Activated CD4-positive, alpha-beta memory T cell treated with anti-CD3 and anti-CD28 coated beads for 36 hours (primary cell): ENCODE results near the gene PDAP1. TPM values are rescaled to one million over a fixed set of nuclear protein-coding genes. Genes with fewer than 3 reads are reported as not detected.
"Not testable (repeated sequence)": the region's sequence is repeated elsewhere in the genome, so short reads cannot be mapped to it uniquely, and the experiment has no call there.

Source experiments
- CTCF ChIA-PET: fragments of 350-600 bp; sonication (Branson Sonifier 250); formaldehyde crosslinking; loops from one replicate; lab custom pipeline; 2021; ENCODE audit warnings: antibody characterized with exemption, inconsistent platforms; lab: Charles Lee
- POLR2A ChIA-PET: fragments of 350-600 bp; sonication (Branson Sonifier 250); formaldehyde crosslinking; loops from one replicate; lab custom pipeline; 2021; ENCODE audit warnings: antibody characterized with exemption; lab: Charles Lee
- DNase-seq: peaks from one replicate; pipeline ENCODE4 v3.0.0-alpha.2; 2020
- H3K27ac Mint-ChIP-seq: one replicate; pipeline ENCODE4 v1.8.0; 2021; ENCODE audit warnings: mixed read lengths
- H3K27me3 Mint-ChIP-seq: one replicate; pipeline ENCODE4 v1.8.0; 2021; ENCODE audit warnings: mixed read lengths
- H3K36me3 Mint-ChIP-seq: one replicate; pipeline ENCODE4 v1.8.0; 2021; ENCODE audit warnings: mixed read lengths
- H3K4me1 Mint-ChIP-seq: one replicate; pipeline ENCODE4 v1.8.0; 2021; ENCODE audit warnings: low read depth, mixed read lengths
- H3K4me3 Mint-ChIP-seq: one replicate; pipeline ENCODE4 v1.8.0; 2021; ENCODE audit warnings: mild to moderate bottlenecking, mixed read lengths
- H3K9me3 Mint-ChIP-seq: one replicate; pipeline ENCODE4 v1.8.0; 2021; ENCODE audit warnings: mixed read lengths
- intact Hi-C: fragments of 100-400 bp; cut with micrococcal nuclease; formaldehyde crosslinking; loops from one replicate; pipeline ENCODE4 v1.15.1; 2023
- total RNA-seq, 2 experiments: library from RNA; stranded (reverse); gene quantifications; one replicate each; pipeline ENCODE4 v1.2.3, GENCODE V29; 2021

The PDAP1 gene
- total RNA-seq, 2 experiments from 2014 or later, result 149 to 162 TPM

DNA sequence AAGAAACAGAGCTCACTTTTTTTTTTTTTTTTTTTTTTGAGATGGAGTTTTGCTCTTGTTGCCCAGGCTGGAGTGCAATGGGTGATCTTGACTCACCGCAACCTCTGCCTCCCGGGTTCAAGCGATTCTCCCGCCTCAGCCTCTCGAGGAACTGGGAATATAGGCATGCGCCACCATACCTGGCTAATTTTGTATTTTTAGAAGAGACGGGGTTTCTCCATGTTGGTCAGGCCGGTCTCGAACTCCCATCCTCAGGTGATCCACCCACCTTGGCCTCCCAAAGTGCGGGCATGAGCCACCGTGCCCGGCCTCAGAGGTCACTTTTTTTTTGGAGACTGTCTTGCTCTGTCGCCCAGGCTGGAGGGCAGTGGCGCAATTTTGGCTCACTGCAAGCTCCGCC, 49.9 kb downstream of the PDAP1 start:
- DNase-seq, POLR2A ChIA-PET, H3K27ac Mint-ChIP-seq, H3K9me3 Mint-ChIP-seq, H3K4me1 Mint-ChIP-seq, H3K27me3 Mint-ChIP-seq, intact Hi-C loops, H3K4me3 Mint-ChIP-seq: not testable (repeated sequence)
- CTCF ChIA-PET, result interaction anchor here (1.0 kb wide), 1 partner anchor 25 kb away, joined by 4 read pairs; no protein-coding TSS in a partner anchor
- peaks cover 42% of the 10 kb centered on the region for H3K36me3 Mint-ChIP-seq

DNA sequence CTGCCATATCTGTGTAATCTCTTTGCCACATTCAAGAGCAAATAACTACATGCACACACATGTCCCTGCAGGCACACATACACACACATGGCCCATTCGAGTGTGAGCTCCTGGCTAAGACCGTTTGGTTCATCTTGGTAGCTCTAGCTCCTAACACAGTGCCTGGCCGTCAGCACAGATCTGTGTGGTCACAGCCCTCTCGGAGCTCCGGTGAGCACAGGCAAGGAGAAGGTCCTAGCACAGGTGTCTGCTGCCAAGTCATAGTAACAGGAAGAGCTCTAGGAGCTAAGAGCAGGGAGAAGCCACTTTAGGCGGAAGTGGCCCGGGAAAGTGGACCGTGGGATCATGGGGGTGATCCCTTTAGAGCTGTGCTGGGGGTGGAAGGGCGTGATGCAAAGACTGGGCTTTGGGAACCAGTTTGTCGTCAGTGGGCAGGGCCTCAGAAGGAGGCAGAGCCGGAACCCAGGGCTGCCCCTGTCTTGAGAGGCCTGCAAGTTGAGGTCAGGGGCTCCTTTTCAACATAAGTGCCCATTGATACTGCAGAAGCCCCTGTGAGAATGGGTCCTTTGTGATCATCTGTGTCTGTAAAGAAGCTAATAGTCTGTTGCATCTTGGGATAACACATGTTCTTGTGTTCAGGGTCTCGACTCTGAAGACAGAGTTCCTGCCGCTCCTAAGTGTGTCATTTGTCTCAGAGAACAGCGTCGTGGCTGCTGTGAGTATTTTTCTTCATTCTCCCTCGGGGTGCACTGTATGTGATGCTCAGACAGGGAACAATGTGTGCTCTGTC, 50.5 kb downstream of the PDAP1 start:
- Mint-ChIP-seq H3K27me3 (no peaks in the 10 kb centered on the region), H3K4me3 (no peak overlapping the region), H3K9me3 (no peaks in the 10 kb centered on the region), H3K36me3 (peaks cover 38% of the 10 kb centered on the region), H3K27ac (no peak overlapping the region), H3K4me1 (no peaks in the 10 kb centered on the region)
- ChIA-PET POLR2A (no interaction called here), CTCF (interaction anchor here (1.0 kb wide), 1 partner anchor 25 kb away, joined by 4 read pairs; no protein-coding TSS in a partner anchor)
- intact Hi-C loops, result no loop called here
- no peak for DNase-seq

DNA sequence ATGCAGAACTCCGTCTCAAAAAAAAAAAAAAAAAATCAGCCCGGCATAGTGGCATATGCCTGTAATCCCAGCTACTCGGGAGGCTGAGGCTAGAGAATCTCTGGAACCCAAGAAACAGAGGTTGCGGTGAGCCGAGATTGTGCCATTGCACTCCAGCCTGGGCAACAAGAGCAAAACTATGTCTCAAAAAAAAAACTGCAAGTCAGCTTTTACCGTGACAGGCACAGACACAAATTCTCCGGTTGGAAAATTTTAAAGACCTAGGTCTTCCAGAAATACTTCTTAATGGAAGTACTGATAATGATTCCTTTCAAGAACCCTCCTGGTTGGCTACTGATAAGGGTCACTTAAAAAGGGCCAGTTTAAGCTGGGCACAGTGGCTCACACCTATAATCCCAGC, 53.3 kb downstream of the PDAP1 start:
- Mint-ChIP-seq H3K4me3 (no peak overlapping the region), H3K4me1 (no peaks in the 10 kb centered on the region), H3K9me3 (no peaks in the 10 kb centered on the region), H3K36me3 (peaks cover 36% of the 10 kb centered on the region), H3K27ac (no peak overlapping the region), H3K27me3 (no peaks in the 10 kb centered on the region)
- POLR2A ChIA-PET, result interaction anchor here (0.6 kb wide), 1 partner anchor 39 kb away, joined by 4 read pairs; no protein-coding TSS in a partner anchor
- CTCF ChIA-PET, result interaction anchor here (0.9 kb wide), 1 partner anchor 12 kb away, joined by 5 read pairs; no protein-coding TSS in a partner anchor
- DNase-seq, result no peak
- intact Hi-C loops, result no loop called here

DNA sequence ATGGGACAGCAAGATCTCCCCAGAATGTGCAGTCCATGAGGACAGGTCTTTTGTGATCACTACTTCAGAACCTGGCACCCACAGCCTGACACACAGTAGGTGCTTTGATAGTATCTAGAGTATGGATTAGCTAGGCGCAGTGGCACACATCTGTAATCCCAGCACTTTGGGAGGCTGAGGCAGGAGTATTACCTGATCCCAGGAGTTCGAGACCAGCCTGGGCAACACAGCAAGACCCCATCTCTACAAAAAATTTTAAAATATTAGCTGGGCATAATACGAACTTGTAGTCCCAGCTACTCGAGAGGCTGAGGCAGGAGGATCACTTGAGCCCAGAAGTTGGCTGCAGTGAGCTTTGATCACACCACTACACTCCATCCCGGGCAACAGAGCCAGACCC, 56.1 kb downstream of the PDAP1 start:
- Mint-ChIP-seq H3K9me3 (no peaks in the 10 kb centered on the region), H3K36me3 (peaks cover 29% of the 10 kb centered on the region), H3K27me3 (no peaks in the 10 kb centered on the region), H3K4me3 (no peak overlapping the region), H3K27ac (no peak overlapping the region), H3K4me1 (no peaks in the 10 kb centered on the region)
- DNase-seq, result no peak
- ChIA-PET CTCF (interaction anchor here (1.2 kb wide), 1 partner anchor 295 kb away, joined by 3 read pairs; no protein-coding TSS in a partner anchor), POLR2A (no interaction called here)
- intact Hi-C loops, result no loop called here

DNA sequence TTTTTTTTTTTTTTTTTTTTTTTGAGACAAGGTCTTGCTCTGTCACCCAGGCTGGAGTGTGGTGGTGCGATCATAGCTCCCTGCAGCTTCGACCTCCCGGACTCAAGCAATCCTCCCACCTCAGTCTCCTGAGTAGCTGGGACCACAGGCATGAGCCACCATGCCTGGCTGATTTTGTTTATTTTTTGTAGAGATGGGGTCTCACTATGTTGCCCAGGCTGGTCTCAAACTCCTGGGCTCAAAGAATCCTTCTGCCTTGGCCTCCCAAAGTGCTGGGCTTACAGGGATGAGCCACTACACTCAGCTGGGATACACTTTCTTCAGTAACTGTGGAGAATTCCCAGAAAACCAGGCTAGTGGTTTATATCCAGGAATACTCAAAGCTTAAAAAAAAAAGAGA, 57.8 kb downstream of the PDAP1 start:
- intact Hi-C loops, H3K9me3 Mint-ChIP-seq, POLR2A ChIA-PET, DNase-seq, H3K4me1 Mint-ChIP-seq, H3K27ac Mint-ChIP-seq, H3K27me3 Mint-ChIP-seq, H3K4me3 Mint-ChIP-seq: not testable (repeated sequence)
- CTCF ChIA-PET, result interaction anchor here (1.0 to 1.1 kb wide), 2 partner anchors 9 to 29 kb away, joined by 3 read pairs; no protein-coding TSS in a partner anchor
- H3K36me3 Mint-ChIP-seq, result peaks cover 26% of the 10 kb centered on the region

Other genes starting within 250 kb of the PDAP1 start
- not detected for gene KPNA7, start 200.5 kb downstream of the PDAP1 start, total RNA-seq
- gene MYH16, start 135.8 kb downstream of the PDAP1 start, total RNA-seq, result not detected
- gene ARPC1A, start 82.7 kb downstream of the PDAP1 start, total RNA-seq, result 10 to 100 TPM; 66.9 to 70.0 TPM
- 100 to 1,000 TPM; 432 to 435 TPM for gene ARPC1B, start 33.9 kb downstream of the PDAP1 start, total RNA-seq
- 100 to 1,000 TPM; 143 to 149 TPM for gene BUD31, start 372 bp upstream of the PDAP1 start, total RNA-seq
- gene PTCD1, start 30.2 kb upstream of the PDAP1 start, total RNA-seq, result 1 to 10 TPM; 7.4 TPM
- gene CPSF4, start 30.3 kb upstream of the PDAP1 start, total RNA-seq, result 10 to 100 TPM; 57.7 to 60.3 TPM
- 100 to 1,000 TPM; 366 to 374 TPM for gene ATP5MF, start 57.6 kb upstream of the PDAP1 start, total RNA-seq
- 10 to 100 TPM; 14.2 to 15.6 TPM for gene ZNF789, start 64.3 kb upstream of the PDAP1 start, total RNA-seq
- gene ZNF394, start 91.7 kb upstream of the PDAP1 start, total RNA-seq, result 10 to 100 TPM; 26.2 to 27.7 TPM
- 1 to 10 TPM; 7.6 to 7.7 TPM for gene ZKSCAN5, start 96.1 kb upstream of the PDAP1 start, total RNA-seq
- gene FAM200A, start 143.5 kb upstream of the PDAP1 start, total RNA-seq, result 1 to 10 TPM; 4.0 to 4.8 TPM
- gene ZNF655, start 150.0 kb upstream of the PDAP1 start, total RNA-seq, result 10 to 100 TPM; 47.9 to 49.8 TPM
- 1 to 10 TPM in 1 of 2 experiments, under 1 TPM in 1; 0.87 to 1.2 TPM for gene TMEM225B, start 189.7 kb upstream of the PDAP1 start, total RNA-seq
- 10 to 100 TPM; 15.9 to 20.3 TPM for gene ZSCAN25, start 208.3 kb upstream of the PDAP1 start, total RNA-seq